Erythroblast (primary cell): ENCODE measurements around the gene MYO1C.

Experiments
- GATA1 ChIP-seq: IDR thresholded peaks from 2 replicates; pipeline ENCODE4 v1.6.1; 2011; ENCODE audit warnings: low read depth, mild to moderate bottlenecking, control low read depth, low read length, moderate library complexity
- POLR2A ChIP-seq: IDR thresholded peaks from 2 replicates; pipeline ENCODE4 v1.6.1; 2011; ENCODE audit warnings: mild to moderate bottlenecking, low read length

- no peak for TF ChIP-seq POLR2A
- no peak for TF ChIP-seq GATA1
These were observed 14.1 kb downstream of the MYO1C start for GRCh38 chr17:1478418-1478817.
